Left renal pelvis (tissue), 4 donors: Measurements from ENCODE around the gene ITPK1. TPM values are rescaled to one million over a fixed set of nuclear protein-coding genes. Genes with fewer than 3 reads are reported as not detected.

Source experiments
- DNase-seq, 4 donors: peaks; one replicate each; pipeline ENCODE4 v3.0.0-alpha.2; 2013; ENCODE audit warnings: low read depth in 4 of 4, low spot score in 3 of 4
- polyA plus RNA-seq, 4 donors: library from polyadenylated mRNA; unstranded; fragments of 120-200 nt; gene quantifications; one replicate each; pipeline ENCODE4 v1.2.1, GENCODE V29; 2013; ENCODE audit not compliant: insufficient read length in 4 of 4

The ITPK1 gene
- polyA plus RNA-seq, 4 donors, result 16.5 to 33.7 (median 28.0) TPM

GRCh38 chr14:93014058-93015023, 101.4 kb downstream of the ITPK1 start:
- no peak for DNase-seq

- DNase-seq, result no peak
Observed at GRCh38 chr14:93012951-93013719, 102.6 kb downstream of the ITPK1 start.

- DNase-seq, result no peak
Observed at GRCh38 chr14:93012506-93012905, 103.2 kb downstream of the ITPK1 start.

GRCh38 chr14:93011650-93012325, 103.9 kb downstream of the ITPK1 start:
- DNase-seq, result no peak

GRCh38 chr14:93011141-93011529, 104.6 kb downstream of the ITPK1 start:
- DNase-seq, result no peak

- no peak for DNase-seq
Observed at GRCh38 chr14:93010522-93011140, 105.1 kb downstream of the ITPK1 start.

GRCh38 chr14:93010130-93010499, 105.6 kb downstream of the ITPK1 start:
- no peak for DNase-seq

- no peak for DNase-seq
Observed at GRCh38 chr14:93009471-93010129, 106.1 kb downstream of the ITPK1 start.

GRCh38 chr14:93008381-93008780, 107.3 kb downstream of the ITPK1 start:
- DNase-seq, result no peak

- DNase-seq, result no peak
Observed at GRCh38 chr14:93007225-93007997, 108.3 kb downstream of the ITPK1 start.

- DNase-seq, result no peak
Observed at GRCh38 chr14:93006567-93007051, 109.1 kb downstream of the ITPK1 start.

- DNase-seq, result no peak
Observed at GRCh38 chr14:93005838-93006237, 109.9 kb downstream of the ITPK1 start.

- no peak for DNase-seq
Observed at GRCh38 chr14:93005135-93005813, 110.5 kb downstream of the ITPK1 start.

GRCh38 chr14:93004699-93005082, 111.0 kb downstream of the ITPK1 start:
- DNase-seq, result no peak

- DNase-seq, result no peak
Observed at GRCh38 chr14:93003945-93004698, 111.6 kb downstream of the ITPK1 start.

GRCh38 chr14:93002851-93003298, 112.8 kb downstream of the ITPK1 start:
- no peak for DNase-seq

- no peak for DNase-seq
Observed at GRCh38 chr14:93002049-93002448, 113.7 kb downstream of the ITPK1 start.

GRCh38 chr14:92998946-92999345, 116.8 kb downstream of the ITPK1 start:
- no peak for DNase-seq
